CD4-positive, alpha-beta T cell treated with Interleukin-12 subunit alpha and Interleukin-12 subunit beta, for 1 hour (primary cell): ENCODE results near the gene CUX1.
"Not testable (repeated sequence)": the region's sequence is repeated elsewhere in the genome, so short reads cannot be mapped to it uniquely, and the experiment has no call there.

ENCODE experiments used
- DNase-seq: peaks from one replicate; pipeline ENCODE4 v3.0.0-alpha.2; 2020

Gene CUX1

DNA sequence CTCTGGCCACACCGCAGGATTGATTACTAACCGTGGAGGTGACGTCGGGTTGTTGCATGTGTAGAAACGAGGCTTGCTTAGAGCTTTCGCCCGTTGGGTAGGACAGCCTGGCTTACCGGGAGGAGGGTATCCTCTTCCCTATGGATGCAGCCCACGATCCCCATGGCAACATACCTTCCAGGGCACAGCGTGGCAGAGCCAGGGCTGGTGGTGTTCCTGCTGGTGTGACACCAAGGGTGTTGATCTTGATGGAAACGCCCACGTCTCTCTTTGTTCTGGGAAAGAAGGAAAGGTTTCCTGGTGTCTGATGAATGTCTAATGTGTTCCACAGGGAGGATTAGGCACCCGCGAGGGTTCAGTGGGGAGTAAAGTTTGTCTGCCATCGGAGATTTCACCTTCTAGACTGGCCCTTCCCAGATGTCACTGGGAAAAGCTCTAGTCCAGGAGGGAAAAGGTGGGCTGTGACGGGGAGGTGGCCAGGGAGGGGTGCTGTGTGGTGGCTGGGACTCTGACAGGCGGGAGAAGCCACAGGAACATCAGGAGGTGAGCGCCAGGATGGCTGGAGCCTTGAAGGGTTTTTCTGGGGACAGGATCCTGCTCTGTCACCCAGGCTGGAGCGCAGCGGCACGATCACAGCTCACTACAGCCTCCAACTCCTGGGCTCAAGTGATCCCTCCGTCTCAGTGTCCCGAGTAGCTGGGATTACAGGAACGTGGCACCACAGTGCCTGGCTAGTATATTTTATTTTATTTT is 102.1 kb downstream of the CUX1 start:
- DNase-seq, result no peak

DNA sequence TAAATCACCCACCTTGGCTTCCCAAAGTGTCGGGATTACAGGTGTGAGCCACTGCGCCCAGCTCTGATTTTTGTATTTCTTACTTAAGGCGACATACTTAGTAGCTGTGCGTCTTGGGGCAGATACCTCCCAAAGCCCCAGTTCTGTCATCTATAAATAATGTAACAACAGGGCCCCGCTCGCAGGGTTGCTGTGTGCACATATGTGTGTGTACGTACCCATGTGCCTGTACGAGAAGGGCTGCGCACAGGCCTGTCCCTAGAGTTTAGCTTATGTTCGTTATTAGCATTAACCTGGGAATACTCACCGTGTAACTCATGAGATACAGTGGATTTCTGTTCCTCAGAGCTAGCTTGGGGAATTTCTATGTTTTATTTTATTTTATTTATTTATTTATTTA is 103.6 kb downstream of the CUX1 start:
- DNase-seq, result no peak

DNA sequence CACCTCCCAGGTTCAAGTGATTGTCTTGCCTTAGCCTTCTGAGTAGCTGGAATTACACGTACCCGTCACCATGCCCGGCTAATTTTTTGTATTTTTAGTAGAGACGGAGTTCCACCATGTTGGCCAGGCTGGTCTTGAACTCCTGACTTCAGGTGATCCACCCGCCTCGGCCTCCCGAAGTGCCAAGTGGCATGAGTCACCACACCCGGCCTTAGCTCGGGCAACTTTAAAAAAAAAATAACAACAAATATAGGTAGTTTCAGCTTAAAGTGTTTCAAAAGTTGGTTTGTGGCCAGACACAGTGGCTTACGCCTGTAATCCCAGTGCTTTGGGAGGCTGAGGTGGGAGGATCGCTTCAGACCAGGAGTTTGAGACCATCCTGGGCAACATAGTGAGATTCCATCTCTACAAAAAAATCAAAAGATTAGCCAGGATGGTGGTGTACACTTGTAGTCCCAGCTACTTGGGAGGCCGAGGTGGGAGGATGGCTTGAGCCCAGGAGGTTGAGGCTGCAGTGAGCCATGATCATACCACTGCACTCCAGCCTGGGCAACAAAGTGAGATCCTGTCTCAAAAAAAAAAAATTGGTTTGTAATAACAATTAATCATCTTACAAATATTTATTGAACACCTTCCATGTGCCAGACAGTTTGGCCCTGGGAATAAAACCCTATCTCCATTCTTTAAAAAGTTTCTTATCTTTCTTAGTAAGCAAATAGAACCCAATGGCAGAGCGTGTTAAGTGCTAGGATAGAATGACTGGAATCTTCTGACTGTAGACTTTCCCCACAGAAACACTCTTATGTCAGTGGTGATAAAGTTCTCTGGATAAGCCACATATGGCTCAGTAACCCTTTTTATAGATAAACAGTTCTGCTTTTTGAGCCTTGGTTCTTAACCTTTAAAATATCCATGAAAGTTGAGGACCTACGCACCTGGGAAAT is 104.4 kb downstream of the CUX1 start:
- not testable (repeated sequence) for DNase-seq

DNA sequence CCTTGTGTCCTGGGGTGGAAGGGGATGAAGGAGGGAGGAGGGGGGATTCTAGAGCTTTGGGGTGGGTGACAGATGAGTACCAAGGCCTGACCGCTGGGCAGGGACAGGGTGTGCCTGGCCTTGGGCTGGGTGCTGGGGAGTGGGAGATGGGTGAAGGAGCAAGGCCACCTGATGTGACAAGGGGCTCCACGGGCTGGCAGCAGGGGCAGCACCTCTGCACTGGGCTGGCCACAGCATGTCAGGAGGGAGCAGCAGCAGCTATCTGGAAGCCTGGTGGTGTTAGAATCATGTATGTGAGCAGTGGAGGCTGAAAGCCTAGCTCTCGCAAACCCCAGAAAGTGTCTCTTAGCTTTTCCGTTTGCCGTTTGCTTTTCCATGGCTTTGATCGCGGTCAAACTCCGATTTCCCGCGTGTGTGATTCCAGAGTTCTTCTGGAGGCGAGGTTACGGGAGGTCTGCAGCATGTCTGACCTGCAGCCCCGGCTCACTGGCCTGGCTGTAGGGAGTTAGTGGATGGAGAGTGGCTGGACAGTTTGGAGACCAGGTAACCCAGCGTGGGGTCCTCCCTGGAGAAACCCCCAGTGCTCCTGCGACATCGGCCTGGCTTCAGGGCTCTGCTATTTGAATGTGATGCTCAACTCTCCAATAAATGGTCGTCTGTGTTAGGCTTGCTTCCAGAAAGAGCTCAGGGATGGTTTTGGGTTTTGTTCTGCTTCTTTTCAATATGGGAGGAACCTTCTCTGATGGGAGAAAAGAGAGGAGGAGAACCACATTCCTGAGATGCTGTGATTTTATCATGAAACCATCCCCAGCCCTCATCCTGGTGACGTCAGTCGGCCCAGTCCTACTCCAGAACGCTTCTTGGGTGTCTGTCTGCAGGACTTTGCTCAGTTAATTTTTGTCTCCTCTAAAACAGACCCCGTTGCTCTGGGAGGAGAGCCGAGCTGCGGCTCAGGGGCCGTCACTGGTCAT is 105.5 kb downstream of the CUX1 start:
- DNase-seq, result no peak

DNA sequence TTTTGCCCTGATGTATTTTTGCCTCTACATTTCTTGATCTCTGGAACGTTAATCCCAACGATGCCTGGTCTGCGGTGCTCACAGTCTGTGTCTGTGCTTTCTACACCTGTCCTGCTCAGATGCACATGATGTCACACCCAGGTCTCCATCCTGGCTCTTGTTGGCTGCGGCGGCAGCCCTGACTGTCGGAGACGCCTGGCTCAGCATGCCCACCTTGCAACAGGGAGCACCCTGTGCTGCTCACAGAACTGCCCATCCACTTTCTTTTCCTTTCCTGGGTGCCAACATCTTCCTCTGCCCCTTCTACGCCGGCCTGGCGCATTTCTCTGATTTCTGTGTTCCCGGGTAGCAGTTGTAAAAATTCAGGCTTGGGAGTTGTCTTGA is 106.2 kb downstream of the CUX1 start:
- DNase-seq, result no peak

DNA sequence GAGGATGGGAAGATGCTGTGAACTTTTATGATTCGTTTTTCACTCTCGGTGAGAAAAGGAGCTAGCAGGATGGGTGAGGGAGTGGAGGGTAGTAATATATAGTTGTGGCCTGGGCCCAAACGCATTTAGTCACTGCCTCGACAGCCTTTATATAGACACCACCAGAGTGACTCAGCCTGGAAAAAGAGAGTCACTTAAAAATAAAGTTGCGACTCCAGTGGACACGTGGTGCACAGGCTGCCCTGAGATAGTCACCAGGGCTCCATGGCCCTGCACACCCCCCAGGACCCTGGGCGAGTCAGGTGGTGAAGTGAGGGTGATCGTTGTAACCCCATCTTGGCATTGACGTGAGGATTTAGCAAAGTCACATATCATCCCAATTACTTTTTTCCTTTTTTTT is 106.7 kb downstream of the CUX1 start:
- no peak for DNase-seq

DNA sequence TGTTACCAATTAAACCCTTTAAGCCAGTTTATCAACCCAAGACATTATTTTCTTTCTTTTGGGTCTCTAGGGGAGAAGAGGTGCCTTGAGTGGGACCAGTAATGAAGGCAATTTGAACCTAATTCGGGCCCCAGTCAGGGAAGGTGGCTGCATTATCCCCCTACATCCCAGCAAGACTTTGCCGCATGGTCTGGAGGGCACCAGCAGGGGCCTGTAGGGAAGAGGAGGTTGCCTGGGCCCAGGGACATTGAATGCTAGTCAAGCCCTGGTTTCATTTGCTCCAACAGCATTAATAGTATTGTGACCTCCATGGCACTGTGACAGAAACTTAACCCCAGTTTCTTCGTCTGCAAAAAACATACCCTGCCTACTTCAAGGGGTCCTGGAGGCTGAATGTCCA is 108.8 kb downstream of the CUX1 start:
- no peak for DNase-seq

DNA sequence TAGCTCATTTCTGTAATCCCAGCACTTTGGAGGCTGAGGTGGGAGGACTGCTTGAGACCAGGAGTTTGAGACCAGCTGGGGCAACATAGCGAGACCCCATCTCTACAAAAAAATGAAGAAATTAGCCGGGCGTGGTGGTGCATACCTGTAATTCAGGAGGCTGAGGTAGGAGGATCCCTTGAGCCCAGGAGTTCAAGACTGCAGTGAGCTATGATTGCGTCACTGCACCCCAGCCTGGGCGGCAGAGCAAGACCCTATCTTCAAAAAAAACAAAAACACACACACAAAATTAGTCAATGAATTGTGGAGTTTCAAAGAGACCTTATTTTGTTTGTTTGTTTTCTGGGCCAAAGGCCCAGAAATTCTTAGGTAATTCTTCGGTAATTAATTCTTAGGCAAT is 110.0 kb downstream of the CUX1 start:
- DNase-seq, result no peak

DNA sequence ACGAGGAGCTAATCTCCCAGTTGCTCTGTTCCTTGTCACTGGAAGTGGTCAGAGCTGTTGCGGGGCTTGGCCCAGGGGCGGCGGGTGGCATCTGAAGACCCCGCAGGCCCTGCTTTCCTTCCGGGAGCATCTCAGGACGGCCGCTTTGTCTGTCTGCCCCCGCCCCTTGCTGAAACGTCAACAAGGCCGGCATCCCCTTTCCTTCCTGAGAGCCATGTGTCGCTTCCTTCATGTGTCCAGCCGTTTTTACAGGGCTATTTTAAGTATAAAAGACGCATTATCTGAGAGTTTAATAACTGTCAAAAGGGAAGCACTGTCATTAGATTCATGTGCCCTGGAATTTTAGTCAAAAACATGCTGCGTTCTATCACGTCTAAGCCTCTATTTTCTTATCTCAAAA is 110.4 kb downstream of the CUX1 start:
- no peak for DNase-seq

DNA sequence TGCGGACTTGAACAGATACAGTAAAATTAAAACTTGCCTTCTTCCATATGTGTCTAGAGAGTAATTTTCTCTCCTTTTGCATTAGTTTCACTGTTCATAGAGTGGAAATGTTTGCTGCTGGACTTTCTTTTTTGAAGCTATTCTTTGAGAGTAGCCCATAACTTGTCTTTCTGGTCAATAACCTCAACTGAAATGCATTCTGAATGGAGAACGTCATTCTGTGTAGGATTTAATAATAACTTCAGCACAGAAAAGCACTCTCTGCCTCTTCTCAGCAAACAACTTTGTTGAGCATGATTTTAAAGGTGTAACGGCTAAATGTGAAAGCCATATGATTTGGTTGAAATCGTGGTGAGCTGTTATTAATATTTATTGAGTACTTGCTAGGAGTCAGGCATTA is 111.8 kb downstream of the CUX1 start:
- DNase-seq, result no peak

DNA sequence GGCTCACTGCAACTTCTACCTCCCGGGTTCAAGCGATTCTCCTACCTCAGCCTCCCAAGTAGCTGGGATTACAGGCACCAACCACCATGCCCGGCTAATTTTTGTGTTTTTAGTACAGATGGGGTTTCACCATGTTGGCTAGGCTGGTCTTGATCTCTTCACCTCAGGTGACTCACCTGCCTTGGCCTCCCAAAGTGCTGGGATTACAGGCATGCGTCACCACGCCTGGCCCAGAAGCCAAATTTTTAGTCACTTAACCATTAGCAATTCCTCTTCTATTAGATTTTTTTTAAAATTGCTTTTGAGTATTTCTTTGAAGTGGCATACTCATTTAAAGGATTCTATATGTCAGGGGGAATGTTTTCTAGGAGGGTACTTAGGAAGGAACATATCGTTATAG is 112.5 kb downstream of the CUX1 start:
- not testable (repeated sequence) for DNase-seq

DNA sequence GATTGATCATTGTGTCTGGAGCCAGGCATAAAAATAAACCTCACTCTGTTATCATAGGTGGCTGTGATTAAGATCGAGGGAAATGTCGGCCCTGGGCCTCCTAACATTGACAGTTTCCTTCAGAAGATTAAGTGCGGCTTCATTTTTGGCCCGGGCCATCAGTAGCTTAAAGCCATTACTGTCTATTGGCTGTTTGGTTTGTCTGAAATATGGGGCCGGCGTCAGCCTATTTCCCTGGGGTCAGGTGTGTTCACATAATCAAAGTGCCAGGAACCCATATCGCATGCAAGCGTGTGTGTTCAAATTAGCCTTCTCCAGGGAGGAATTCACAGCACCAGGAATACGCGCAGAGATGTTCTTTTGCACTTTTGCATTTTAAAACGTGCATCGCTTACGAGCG is 114.7 kb downstream of the CUX1 start:
- DNase-seq, result no peak

DNA sequence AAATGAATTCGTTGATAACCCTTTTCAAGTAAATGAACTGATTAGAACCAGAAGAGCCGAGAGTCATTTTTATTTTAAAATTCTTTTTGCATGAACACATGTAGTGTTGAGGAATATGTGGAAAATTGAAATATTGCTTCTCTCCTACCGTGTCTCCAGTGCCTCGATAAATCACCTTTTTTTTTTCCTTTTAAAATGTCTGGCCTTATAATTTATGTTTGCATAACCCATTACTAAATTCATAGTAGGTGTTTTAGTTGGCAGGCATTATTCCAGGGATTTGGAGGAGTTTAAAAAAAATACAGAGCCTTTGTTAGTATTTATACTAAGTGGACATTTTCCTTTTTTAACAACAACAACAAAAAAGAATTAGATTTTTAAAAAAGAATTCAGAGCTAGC is 115.6 kb downstream of the CUX1 start:
- DNase-seq, result no peak

DNA sequence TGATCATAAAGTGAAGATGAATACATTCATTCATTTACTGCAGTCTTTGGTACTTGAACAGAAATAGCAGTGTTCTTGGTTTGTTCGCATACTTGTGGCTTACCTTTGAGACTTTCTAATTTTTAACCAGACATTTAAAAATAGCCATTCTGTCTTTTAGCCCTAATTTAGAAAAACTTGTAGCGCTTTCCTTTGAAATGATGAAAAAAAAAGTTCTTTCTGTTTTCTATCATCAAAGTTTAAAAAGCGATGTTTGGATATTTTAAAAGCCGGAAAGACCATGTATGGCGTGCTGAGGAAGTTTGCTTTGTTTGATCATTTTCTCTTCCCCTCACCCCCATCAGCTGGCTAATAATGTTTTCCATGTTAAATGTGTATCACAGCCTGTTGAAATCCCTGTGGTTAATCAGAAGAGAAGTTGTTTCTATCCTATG is 116.3 kb downstream of the CUX1 start:
- no peak for DNase-seq

DNA sequence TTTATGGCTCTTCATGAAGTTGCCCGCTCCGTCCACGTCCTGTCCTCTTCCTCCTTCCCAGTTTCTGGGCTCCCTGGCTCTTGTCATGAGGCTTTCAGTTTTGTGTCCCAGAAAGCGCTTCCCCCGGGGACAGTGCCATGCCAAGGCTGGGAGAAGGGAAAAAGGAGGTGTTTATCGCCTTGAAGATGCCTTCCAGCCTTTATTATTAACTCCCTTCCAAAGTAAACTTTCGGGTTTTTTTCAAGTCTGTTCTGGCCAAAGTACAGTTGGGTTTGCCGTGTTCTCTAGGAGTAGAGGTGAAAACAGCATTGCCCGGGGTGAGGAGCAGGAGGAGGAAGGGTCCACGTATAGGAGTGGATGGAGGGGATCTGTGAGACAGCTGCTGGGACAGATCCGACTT is 117.2 kb downstream of the CUX1 start:
- DNase-seq, result no peak

DNA sequence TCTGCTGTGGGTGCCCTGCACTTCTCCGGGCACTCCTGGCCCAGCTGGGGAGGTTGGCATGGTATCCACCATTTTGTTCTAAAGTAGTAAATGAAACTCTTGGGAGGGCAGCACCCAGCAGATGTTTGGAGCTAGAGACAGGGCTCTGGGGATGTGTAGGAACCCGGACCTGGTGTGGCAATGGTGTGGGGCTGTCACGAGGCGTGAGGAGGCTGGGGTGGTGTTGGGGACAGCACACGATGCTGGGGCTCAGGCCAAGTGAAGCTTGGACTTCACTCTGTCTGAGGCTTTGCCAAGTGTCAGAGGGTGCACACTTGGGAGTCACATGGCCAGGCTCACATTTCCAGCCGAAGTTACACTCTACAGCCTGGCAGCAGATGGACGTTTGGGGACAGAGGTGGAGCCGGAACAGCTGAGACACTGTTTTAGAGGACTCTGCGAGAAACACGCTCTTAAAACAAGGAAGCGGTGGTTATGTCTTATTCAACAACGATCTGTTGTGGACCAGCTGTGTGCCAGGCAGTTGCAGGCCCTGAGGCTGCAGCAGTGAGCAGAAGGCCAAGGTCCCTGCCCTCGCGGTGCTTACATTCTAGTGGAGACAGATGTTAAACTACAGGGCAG is 118.2 kb downstream of the CUX1 start:
- no peak for DNase-seq

DNA sequence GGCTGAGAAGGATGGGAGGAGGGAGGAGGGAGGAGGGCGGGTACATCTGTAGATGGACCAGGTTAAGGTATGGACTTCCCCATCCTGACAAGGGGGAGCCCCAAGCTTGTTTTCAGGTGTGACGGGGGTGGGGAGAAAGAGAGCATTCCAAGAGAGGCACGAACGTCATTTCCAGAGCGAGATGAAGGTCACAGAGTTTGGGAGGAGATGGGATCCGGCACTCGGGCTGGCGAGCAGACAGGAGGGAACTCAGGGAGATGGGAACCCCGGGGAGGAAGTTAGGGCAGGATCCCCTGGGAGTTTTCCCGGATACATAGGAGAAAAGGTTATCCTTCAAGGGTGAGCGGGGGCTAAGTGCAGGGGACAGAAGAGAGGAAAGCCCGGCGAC is 118.8 kb downstream of the CUX1 start:
- no peak for DNase-seq

DNA sequence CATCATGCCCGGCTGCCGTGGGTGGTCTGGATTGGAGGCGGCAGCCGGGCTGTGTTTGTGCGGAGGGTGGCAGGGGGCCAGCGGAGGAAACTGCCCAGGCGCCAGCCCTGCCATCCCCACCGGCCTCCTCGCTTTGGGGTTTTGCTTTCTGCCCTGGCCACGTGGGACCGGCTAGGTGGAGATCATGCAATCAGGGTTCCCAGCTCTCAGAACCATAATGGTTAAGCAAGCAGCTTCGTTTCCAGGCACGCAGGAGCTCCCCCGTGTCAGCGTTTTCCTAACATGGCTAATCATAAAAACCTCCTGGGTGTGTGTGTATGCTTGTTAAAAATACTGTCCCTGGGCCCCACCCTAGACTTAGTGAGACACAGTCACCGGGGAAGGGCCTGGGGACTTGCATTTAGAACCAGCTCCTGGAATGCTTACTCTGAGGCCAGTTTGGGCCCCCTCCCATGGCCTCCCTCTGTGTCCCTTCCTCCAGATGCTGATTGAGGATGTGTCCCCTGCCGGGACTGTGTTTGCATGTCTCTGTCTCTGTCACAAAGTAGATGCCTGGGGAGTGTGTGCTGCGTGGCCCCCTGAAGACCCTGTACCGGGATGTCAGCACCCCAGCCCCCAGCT is 119.3 kb downstream of the CUX1 start:
- no peak for DNase-seq

DNA sequence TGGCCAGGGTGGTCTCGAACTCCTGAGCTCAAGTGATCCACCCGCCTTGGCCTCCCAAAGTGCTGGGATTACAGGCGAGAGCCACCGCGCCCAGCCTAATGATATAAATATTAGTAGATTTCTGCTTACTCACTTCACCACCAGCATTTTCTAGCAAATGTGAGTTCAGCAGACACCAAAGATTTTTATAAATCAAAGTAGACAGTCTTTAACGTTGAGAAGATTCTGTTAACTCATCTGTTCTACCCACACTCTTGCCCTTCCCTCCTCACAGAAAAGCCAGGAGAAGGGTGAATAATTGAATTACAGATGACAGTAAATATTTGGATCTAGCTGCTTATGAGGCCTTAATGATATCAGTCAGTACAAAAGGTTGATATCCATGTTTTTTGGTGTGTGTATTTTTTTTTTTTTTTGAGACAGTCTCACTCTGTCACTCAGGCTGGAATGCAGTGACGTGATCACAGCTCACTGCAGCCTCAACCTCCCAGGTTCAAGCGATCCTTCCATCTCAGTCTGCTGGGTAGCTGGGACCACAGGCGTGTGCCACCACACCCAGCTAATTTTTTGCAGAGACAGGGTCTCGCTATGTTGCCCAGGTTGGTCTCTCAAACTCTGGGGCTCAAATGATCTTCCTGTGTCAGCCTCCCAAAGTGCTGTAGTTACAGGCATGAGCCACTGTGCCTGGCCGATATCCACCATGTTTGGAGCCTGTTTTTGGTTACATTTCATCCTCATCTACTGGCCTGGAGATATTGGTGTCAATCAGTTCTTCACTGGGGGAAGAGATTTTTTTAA is 120.5 kb downstream of the CUX1 start:
- DNase-seq, result no peak

DNA sequence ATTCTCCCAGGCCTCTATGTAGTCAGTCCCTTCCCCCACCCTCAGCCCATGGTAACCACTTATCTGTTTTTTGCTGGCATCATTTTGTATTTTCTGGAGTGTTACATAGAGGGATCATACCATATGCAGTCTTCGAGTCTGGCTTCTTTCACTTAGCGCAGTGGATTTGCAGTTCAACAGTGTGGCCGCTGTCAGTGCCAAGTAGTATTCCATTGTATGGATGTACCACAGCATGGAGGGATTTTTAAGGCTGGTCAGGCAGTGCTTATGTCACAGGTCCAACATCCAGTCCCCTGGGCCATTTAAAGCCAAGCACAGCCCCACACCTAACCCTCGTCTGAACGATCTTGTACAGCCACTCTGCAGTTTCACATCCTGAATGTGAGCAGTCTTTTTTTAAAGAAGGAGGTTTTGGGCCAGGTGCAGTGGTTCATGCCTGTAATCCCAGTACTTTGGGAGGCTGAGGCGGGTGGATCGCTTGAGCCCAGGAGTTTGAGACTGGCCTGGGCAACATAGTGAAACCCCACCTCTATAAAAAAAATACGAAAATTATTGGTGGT is 121.8 kb downstream of the CUX1 start:
- no peak for DNase-seq

DNA sequence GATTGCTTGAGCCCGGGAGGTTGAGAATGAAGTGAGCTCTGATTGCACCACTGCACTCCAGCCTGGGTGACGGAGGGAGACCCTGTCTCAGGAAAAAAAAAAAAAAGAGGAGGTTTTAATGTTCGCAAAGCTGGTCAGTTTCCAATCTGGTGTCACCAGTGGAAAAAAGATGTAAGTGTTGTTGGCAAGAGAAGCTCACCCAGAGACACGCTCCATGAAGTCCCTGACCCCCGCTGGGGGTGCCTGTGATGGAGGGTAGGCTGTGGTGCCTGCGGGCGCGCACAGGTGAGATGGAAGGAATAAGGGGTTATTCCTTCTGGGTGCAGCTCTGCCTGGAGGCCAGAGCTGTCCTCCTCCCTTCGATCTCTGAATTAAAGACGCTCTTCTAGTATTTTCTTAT is 122.7 kb downstream of the CUX1 start:
- DNase-seq, result no peak
